Left kidney (tissue), 2 donors: Measurements from ENCODE around the gene ROPN1B. TPM values are rescaled to one million over a fixed set of nuclear protein-coding genes. Genes with fewer than 3 reads are reported as not detected.

Experiments used
- DNase-seq: peaks from one replicate; pipeline ENCODE4 v3.0.0-alpha.2; 2013
- polyA plus RNA-seq: library from polyadenylated mRNA; unstranded; fragments of 120-200 nt; gene quantifications from one replicate; pipeline ENCODE4 v1.2.1, GENCODE V29; 2013; ENCODE audit not compliant: insufficient read length

Gene ROPN1B
- polyA plus RNA-seq, 1 donor = 1.6 TPM

DNA sequence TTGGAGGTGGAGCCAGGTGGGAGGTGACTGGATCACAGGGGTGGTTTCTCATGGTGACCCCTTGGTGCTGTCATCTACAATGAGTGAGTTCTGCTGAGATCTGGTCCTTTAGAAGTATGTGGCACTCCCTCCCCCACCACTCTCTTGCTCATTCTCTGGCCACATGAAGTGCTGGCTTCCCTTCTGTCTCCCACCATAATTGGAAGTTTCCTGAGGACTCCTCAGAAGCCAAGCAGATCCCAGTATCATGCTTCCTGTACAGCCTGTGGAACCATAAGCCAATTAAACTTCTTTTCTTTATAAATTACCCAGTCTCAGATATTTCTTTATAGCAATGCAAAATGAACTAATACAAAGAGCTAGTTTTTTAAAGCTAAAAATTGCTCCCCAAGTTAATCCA lies 60.3 kb downstream of the ROPN1B start:
- DNase-seq = no peak

DNA sequence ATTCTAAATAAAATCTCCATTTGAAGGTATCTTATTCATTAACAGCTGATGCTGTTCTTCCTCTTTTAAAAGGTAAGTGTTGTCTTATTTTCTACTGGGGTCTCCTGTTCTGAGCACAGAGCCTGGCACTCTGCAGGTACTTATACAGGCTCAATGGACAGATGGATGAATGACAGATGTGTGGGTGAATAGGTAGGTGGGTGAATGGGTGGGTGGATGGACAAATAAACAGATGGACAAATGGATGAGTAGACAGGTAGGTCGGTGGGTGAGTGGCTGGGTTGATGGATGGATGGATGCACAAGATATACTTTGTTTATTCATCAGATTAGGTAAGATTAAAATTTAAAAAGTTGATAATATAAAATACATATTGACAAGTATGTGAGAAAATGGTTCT lies 61.5 kb downstream of the ROPN1B start:
- no peak for DNase-seq

DNA sequence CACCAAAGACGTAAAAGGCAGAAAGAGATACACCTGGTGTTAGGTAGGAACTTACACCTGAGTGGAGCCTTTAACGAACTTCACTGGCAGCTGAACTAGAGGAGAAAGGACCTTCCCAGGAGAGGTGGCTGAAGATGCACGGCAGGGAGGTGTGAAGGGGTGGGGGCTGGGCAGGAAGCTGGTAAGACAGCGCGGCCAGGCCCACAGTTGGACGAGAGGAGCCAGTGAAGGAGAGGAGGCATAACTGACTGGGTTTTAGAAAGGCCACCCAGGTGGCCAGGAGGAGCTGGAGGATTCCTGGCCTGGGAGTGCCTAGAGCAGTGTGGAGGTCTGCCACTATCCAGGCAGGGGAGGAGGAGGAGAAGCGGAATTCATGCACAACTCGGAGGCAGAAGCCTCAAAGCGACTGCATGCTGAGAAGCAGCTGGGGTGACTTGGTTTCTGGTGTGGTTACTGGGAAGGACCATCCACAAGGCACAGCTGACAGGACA lies 63.0 kb downstream of the ROPN1B start:
- no peak for DNase-seq

Other genes starting within 250 kb of the ROPN1B start
- gene SLC41A3, start 114.9 kb downstream of the ROPN1B start, polyA plus RNA-seq = 72.0 TPM
- gene ALDH1L1, start 211.4 kb downstream of the ROPN1B start, polyA plus RNA-seq = 44.0 TPM